SK-N-SH treated with all-trans-retinoic acid at 6 μM for 48 hours (cell line): ENCODE data around the gene TEX14.

Experiments used
- ARNTL ChIP-seq: fragments of 450-650 bp; formaldehyde crosslinking; IDR thresholded peaks from 2 replicates; pipeline ENCODE4 v1.5.0; 2020; ENCODE audit warnings: low read depth, mild to moderate bottlenecking, moderate library complexity, borderline replicate concordance
- CREB5 ChIP-seq: fragments of 250-450 bp; sonication (Bioruptor Pico); IDR thresholded peaks from 2 replicates; pipeline ENCODE4 v1.5.1; 2020; ENCODE audit warnings: low read depth, mild to moderate bottlenecking, moderate library complexity
- GLIS3 ChIP-seq: fragments of 250-450 bp; sonication (Bioruptor Pico); IDR thresholded peaks from 2 replicates; pipeline ENCODE4 v1.5.0; 2020; ENCODE audit warnings: mild to moderate bottlenecking, moderate library complexity
- OSR1 ChIP-seq: fragments of 250-450 bp; sonication (Bioruptor Pico); IDR thresholded peaks from 2 replicates; pipeline ENCODE4 v1.8.0; 2022; ENCODE audit warnings: moderate library complexity, mild to moderate bottlenecking, inconsistent platforms
- SNAI2 ChIP-seq: fragments of 250-450 bp; sonication (Bioruptor Pico); IDR thresholded peaks from 2 replicates; pipeline ENCODE4 v1.5.0; 2020; ENCODE audit warnings: mild to moderate bottlenecking, moderate library complexity
- TCF4 ChIP-seq: fragments of 250-450 bp; sonication (Bioruptor Pico); IDR thresholded peaks from 2 replicates; pipeline ENCODE4 v1.8.0; 2021; ENCODE audit warnings: mild to moderate bottlenecking, moderate library complexity, borderline replicate concordance
- TOX ChIP-seq: fragments of 250-450 bp; sonication (Bioruptor Pico); IDR thresholded peaks from 2 replicates; pipeline ENCODE4 v1.8.0; 2021; ENCODE audit warnings: mild to moderate bottlenecking, moderate library complexity, borderline replicate concordance
- TSHZ2 ChIP-seq: fragments of 250-450 bp; sonication (Bioruptor Pico); IDR thresholded peaks from 2 replicates; pipeline ENCODE4 v1.5.0; 2020; ENCODE audit warnings: mild to moderate bottlenecking, moderate library complexity
- ZC3H10 ChIP-seq: fragments of 250-450 bp; sonication (Bioruptor Pico); IDR thresholded peaks from 2 replicates; pipeline ENCODE4 v1.5.1; 2021; ENCODE audit warnings: mild to moderate bottlenecking, moderate library complexity
- ZNF565 ChIP-seq: fragments of 450-650 bp; formaldehyde crosslinking; conservative IDR thresholded peaks from 2 replicates; pipeline ENCODE4 v1.5.0; 2020; ENCODE audit warnings: low read depth, mild to moderate bottlenecking, moderate library complexity
- ZNF70 ChIP-seq: fragments of 450-650 bp; formaldehyde crosslinking; IDR thresholded peaks from 2 replicates; pipeline ENCODE4 v1.5.0; 2020; ENCODE audit warnings: mild to moderate bottlenecking, moderate library complexity
- TF ChIP-seq, protein P1 (sequence below): fragments of 250-450 bp; sonication (Bioruptor Pico); IDR thresholded peaks from 2 replicates; pipeline ENCODE4 v1.5.1; 2021; ENCODE audit warnings: mild to moderate bottlenecking, moderate library complexity
- TF ChIP-seq, protein P2 (sequence below): fragments of 250-450 bp; sonication (Bioruptor Pico); IDR thresholded peaks from 2 replicates; pipeline ENCODE4 v1.8.0; 2020; ENCODE audit warnings: mild to moderate bottlenecking, moderate library complexity, borderline replicate concordance

- TF ChIP-seq GLIS3 (CRISPR knock-in tag) = no peak
- TF ChIP-seq, protein P1, sequence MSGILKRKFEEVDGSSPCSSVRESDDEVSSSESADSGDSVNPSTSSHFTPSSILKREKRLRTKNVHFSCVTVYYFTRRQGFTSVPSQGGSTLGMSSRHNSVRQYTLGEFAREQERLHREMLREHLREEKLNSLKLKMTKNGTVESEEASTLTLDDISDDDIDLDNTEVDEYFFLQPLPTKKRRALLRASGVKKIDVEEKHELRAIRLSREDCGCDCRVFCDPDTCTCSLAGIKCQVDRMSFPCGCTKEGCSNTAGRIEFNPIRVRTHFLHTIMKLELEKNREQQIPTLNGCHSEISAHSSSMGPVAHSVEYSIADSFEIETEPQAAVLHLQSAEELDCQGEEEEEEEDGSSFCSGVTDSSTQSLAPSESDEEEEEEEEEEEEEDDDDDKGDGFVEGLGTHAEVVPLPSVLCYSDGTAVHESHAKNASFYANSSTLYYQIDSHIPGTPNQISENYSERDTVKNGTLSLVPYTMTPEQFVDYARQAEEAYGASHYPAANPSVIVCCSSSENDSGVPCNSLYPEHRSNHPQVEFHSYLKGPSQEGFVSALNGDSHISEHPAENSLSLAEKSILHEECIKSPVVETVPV (CRISPR knock-in tag) = no peak
- TF ChIP-seq TSHZ2 = no peak
- no peak for TF ChIP-seq ZNF565 (CRISPR knock-in tag)
- TF ChIP-seq CREB5 (CRISPR knock-in tag) = no peak
- no peak for TF ChIP-seq ZNF70 (CRISPR knock-in tag)
- no peak for TF ChIP-seq ZC3H10 (CRISPR knock-in tag)
- no peak for TF ChIP-seq TCF4 (CRISPR knock-in tag)
- TF ChIP-seq OSR1 (CRISPR knock-in tag) = no peak
- TF ChIP-seq SNAI2 (CRISPR knock-in tag) = no peak
- TF ChIP-seq ARNTL = no peak
- TF ChIP-seq TOX (CRISPR knock-in tag) = no peak
- TF ChIP-seq, protein P2, sequence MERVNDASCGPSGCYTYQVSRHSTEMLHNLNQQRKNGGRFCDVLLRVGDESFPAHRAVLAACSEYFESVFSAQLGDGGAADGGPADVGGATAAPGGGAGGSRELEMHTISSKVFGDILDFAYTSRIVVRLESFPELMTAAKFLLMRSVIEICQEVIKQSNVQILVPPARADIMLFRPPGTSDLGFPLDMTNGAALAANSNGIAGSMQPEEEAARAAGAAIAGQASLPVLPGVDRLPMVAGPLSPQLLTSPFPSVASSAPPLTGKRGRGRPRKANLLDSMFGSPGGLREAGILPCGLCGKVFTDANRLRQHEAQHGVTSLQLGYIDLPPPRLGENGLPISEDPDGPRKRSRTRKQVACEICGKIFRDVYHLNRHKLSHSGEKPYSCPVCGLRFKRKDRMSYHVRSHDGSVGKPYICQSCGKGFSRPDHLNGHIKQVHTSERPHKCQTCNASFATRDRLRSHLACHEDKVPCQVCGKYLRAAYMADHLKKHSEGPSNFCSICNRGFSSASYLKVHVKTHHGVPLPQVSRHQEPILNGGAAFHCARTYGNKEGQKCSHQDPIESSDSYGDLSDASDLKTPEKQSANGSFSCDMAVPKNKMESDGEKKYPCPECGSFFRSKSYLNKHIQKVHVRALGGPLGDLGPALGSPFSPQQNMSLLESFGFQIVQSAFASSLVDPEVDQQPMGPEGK (CRISPR knock-in tag) = no peak
Measured at GRCh38 chr17:58529275-58529674, 162.6 kb downstream of the TEX14 start.
